Astrocyte (in vitro differentiated cells and primary cell): ENCODE measurements around the gene EPHB2.

Experiments used
- CTCF ChIP-seq: IDR thresholded peaks from 2 replicates; pipeline ENCODE4 v1.5.1; 2011; ENCODE audit warnings: low read depth, mild to moderate bottlenecking, inconsistent platforms, low read length, moderate library complexity; ENCODE audit not compliant: insufficient read depth
- EZH2 ChIP-seq: IDR thresholded peaks from 2 replicates; pipeline ENCODE4 v1.6.1; 2012; ENCODE audit warnings: mild to moderate bottlenecking, low read length, inconsistent platforms; ENCODE audit not compliant: insufficient read depth

DNA sequence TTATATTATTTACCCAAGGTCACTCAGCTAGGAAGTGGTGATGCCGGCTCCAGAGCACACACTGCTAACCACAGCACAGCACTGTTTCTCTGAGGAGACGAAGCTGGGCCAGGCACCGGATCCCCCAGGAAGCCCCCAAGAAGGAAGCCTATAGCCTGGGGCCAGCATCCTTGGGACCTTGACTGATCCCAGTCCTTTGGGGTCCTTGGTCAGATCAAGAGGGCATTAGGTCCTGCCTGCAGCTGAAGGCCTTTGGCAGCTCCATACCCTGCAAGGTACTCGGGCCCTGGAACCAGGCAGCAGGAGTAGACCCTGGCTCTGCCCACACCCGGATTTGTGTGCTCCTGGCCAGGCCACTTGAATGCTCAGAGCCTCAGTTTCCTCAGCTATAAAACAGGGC lies 134.0 kb downstream of the EPHB2 start:
- no peak for TF ChIP-seq EZH2
- TF ChIP-seq CTCF, result no peak
